22Rv1 (cell line): ENCODE data around the gene HLF.

Experiments used
- CTCF ChIP-seq: fragments of 450-650 bp; IDR thresholded peaks from 2 replicates; pipeline ENCODE4 v1.5.1; 2017; ENCODE audit warnings: mild to moderate bottlenecking
- ZFX ChIP-seq: fragments of 450-650 bp; IDR thresholded peaks from 2 replicates; pipeline ENCODE4 v1.6.1; 2017; ENCODE audit warnings: antibody characterized with exemption, borderline replicate concordance

- no peak for TF ChIP-seq CTCF
- no peak for TF ChIP-seq ZFX
These were observed 31.9 kb downstream of the HLF start for GRCh38 chr17:55296699-55297098.
